Mesenchymal stem cell (in vitro differentiated cells and primary cell): ENCODE measurements around the gene PROX1.

Source experiments
- DNase-seq: peaks from one replicate; pipeline ENCODE4 v3.0.0-alpha.2; 2013
- H2AFZ ChIP-seq: one replicate; pipeline ENCODE4 v1.6.1; 2013; ENCODE audit warnings: low read depth, mild to moderate bottlenecking, control low read depth, inconsistent platforms, low read length, moderate library complexity
- H2AK5ac ChIP-seq: 2 replicates; pipeline ENCODE4 v1.6.1; 2013; ENCODE audit warnings: low read length, moderate library complexity, mild to moderate bottlenecking, inconsistent platforms; ENCODE audit not compliant: severe bottlenecking
- H2BK120ac ChIP-seq: one replicate; pipeline ENCODE4 v1.6.1; 2013; ENCODE audit warnings: low read depth, mild to moderate bottlenecking, inconsistent platforms, low read length, moderate library complexity
- H2BK12ac ChIP-seq, 2 experiments: one replicate each; pipeline ENCODE4 v1.6.1; 2013; ENCODE audit warnings: inconsistent platforms in 2 of 2, low read length in 2 of 2, mild to moderate bottlenecking in 2 of 2, moderate library complexity in 2 of 2, control low read depth in 1 of 2
- H2BK15ac ChIP-seq: one replicate; pipeline ENCODE4 v1.6.1; 2013; ENCODE audit warnings: mild to moderate bottlenecking, low read depth, inconsistent platforms; ENCODE audit not compliant: poor library complexity, severe bottlenecking
- H2BK5ac ChIP-seq: 2 replicates; pipeline ENCODE4 v1.6.1; 2013; ENCODE audit warnings: low read depth, mild to moderate bottlenecking, low read length, control low read depth, inconsistent platforms; ENCODE audit not compliant: poor library complexity, severe bottlenecking
- H3K14ac ChIP-seq, 2 experiments: one replicate each; pipeline ENCODE4 v1.6.1; 2013; ENCODE audit warnings: inconsistent platforms in 2 of 2, low read length in 2 of 2, control low read depth in 1 of 2, mild to moderate bottlenecking in 1 of 2, moderate library complexity in 1 of 2
- H3K18ac ChIP-seq, 2 experiments: one replicate each; pipeline ENCODE4 v1.6.1; 2013; ENCODE audit warnings: inconsistent platforms in 2 of 2, low read length in 2 of 2, control low read depth in 1 of 2, low read depth in 1 of 2, mild to moderate bottlenecking in 1 of 2
- H3K23ac ChIP-seq, 2 experiments: one replicate each; pipeline ENCODE4 v1.6.1; 2013; ENCODE audit warnings: inconsistent platforms in 2 of 2, low read length in 2 of 2, mild to moderate bottlenecking in 2 of 2, moderate library complexity in 2 of 2, control low read depth in 1 of 2
- H3K27ac ChIP-seq: 2 replicates; pipeline ENCODE4 v1.5.1; 2013; ENCODE audit warnings: mild to moderate bottlenecking, moderate library complexity, low read length, control low read depth, inconsistent platforms; ENCODE audit not compliant: poor library complexity, severe bottlenecking
- H3K27me3 ChIP-seq, 2 experiments: 2 replicates each; pipeline versions ENCODE4 v1.6.1 to v1.7.0; 2013; ENCODE audit warnings: low read length in 2 of 2, mild to moderate bottlenecking in 2 of 2, moderate library complexity in 2 of 2, control low read depth in 1 of 2, inconsistent platforms in 1 of 2; ENCODE audit not compliant: control insufficient read depth in 1 of 2, insufficient read depth in 1 of 2
- H3K36me3 ChIP-seq, 2 experiments: 2 replicates each; pipeline versions ENCODE4 v1.6.1 to v1.7.0; 2013; ENCODE audit warnings: low read length in 2 of 2, control low read depth in 1 of 2, inconsistent platforms in 1 of 2, low read depth in 1 of 2, mild to moderate bottlenecking in 1 of 2; ENCODE audit not compliant: insufficient read depth in 2 of 2, control insufficient read depth in 1 of 2
- H3K4ac ChIP-seq, 2 experiments: one replicate each; pipeline ENCODE4 v1.6.1; 2013; ENCODE audit warnings: inconsistent platforms in 2 of 2, low read length in 2 of 2, mild to moderate bottlenecking in 2 of 2, moderate library complexity in 2 of 2, control low read depth in 1 of 2, low read depth in 1 of 2
- H3K4me1 ChIP-seq: 2 replicates; pipeline ENCODE4 v1.6.1; 2013; ENCODE audit warnings: low read depth, low read length, control low read depth; ENCODE audit not compliant: control insufficient read depth, insufficient read depth
- H3K4me2 ChIP-seq: 2 replicates; pipeline ENCODE4 v1.6.1; 2013; ENCODE audit warnings: low read length, mild to moderate bottlenecking, inconsistent platforms; ENCODE audit not compliant: poor library complexity, severe bottlenecking
- H3K4me3 ChIP-seq, 2 experiments: 2 replicates each; pipeline versions ENCODE4 v1.5.1 to v1.7.0; 2013; ENCODE audit warnings: low read length in 2 of 2, mild to moderate bottlenecking in 2 of 2, control low read depth in 1 of 2, low read depth in 1 of 2; ENCODE audit not compliant: insufficient read depth in 1 of 2
- H3K79me1 ChIP-seq: replicated peaks from 2 replicates; pipeline ENCODE4 v1.6.1; 2013; ENCODE audit warnings: mild to moderate bottlenecking, control low read depth, low read length, inconsistent platforms; ENCODE audit not compliant: poor library complexity, severe bottlenecking
- H3K9ac ChIP-seq: 2 replicates; pipeline ENCODE4 v1.7.0; 2013; ENCODE audit warnings: mild to moderate bottlenecking, low read length, moderate library complexity
- H3K9me3 ChIP-seq: 2 replicates; pipeline ENCODE4 v1.7.0; 2013; ENCODE audit warnings: mild to moderate bottlenecking, low read length; ENCODE audit not compliant: control insufficient read depth
- H4K8ac ChIP-seq: one replicate; pipeline ENCODE4 v1.6.1; 2013; ENCODE audit warnings: inconsistent platforms, mild to moderate bottlenecking, low read length, moderate library complexity
- H4K91ac ChIP-seq: one replicate; pipeline ENCODE4 v1.6.1; 2013; ENCODE audit warnings: mild to moderate bottlenecking, low read length, inconsistent platforms
- WGBS: methylation state at CpG from one replicate; pipeline ENCODE4 v1.1.7; 2013; ENCODE audit warnings: mixed read lengths; 5-methylcytosine and 5-hydroxymethylcytosine counted together

The PROX1 gene

DNA sequence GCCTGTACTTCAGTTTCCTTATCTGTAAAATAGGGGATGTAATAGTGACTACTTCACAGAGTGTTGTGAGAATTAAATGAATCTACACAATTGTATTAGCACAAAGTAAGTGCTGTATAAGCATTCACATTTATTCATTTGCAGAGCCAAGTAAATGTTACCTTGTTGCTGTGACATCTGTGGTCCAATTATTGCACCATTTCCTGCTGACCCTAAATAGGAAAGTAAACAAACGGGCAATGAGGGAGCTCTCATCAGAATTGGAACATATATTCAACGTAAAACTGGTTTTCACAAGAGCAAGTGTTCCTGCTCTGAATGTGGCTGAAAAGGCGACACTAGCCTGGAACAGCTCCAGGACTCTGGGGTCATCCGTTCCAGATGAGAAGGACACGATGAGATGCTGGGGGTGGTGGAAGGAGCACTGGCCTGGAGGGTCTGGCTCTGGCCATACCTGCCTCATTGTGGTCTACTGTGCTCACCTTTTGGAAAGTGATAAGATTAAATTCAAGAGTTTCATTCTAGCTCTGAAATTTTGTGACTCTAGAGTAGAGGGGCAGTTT, 34.5 kb downstream of the PROX1 start:
- no peak overlapping the region for H3K18ac ChIP-seq
- H3K27ac ChIP-seq, result no peak overlapping the region
- no peaks in the 10 kb centered on the region for H3K9me3 ChIP-seq
- WGBS, result 57% methylated on average over 5 of the region's 5 CpGs
- H2BK5ac ChIP-seq, result no peak overlapping the region
- no peak for DNase-seq
- no peak overlapping the region for H3K23ac ChIP-seq
- no peaks in the 10 kb centered on the region for H3K79me1 ChIP-seq
- no peaks in the 10 kb centered on the region for H3K27me3 ChIP-seq
- H3K4me3 ChIP-seq, result no peak overlapping the region
- H2BK15ac ChIP-seq, result no peak overlapping the region
- no peak overlapping the region for H2BK120ac ChIP-seq
- H3K4me2 ChIP-seq, result no peak overlapping the region
- no peak overlapping the region for H2AFZ ChIP-seq
- H3K14ac ChIP-seq, result no peak overlapping the region
- H3K36me3 ChIP-seq, result no peaks in the 10 kb centered on the region
- no peak overlapping the region for H2AK5ac ChIP-seq
- H2BK12ac ChIP-seq, result no peak overlapping the region
- no peak overlapping the region for H3K4ac ChIP-seq
- no peak overlapping the region for H4K8ac ChIP-seq
- no peak overlapping the region for H3K9ac ChIP-seq
- no peaks in the 10 kb centered on the region for H3K4me1 ChIP-seq
- no peak overlapping the region for H4K91ac ChIP-seq

DNA sequence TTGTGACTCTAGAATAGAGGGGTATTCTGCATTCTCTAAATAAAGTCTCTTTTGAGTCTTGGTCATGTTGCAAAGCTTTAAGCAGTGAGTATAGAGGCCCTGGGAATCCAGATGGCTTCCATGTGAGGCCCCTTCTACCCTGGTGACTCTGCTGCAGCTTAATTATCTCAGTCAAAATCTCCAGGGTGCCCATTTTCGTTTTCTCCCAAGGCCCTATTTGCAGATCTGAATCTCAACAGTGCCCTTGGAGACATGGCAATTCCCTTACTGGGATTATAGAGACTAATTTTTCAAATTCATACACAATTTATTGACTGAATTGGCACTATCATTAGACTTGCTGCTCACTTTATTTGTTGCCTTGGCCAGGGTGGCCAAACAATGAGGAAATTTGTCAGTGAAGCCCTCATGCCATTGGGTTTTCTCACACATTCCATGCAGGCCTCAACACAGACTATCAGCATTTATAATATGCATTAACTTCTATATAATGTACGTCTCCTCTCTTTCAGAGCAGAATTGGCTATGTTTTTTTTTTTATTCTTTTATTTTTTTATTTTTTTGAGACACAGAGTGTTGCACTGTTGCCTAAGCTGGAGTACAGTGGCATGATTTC, 35.1 kb downstream of the PROX1 start:
- Histone ChIP-seq H3K9ac (no peak overlapping the region), H2AFZ (no peak overlapping the region), H2BK5ac (no peak overlapping the region), H3K27me3 (no peaks in the 10 kb centered on the region), H3K14ac (no peak overlapping the region), H4K91ac (no peak overlapping the region), H2AK5ac (no peak overlapping the region), H2BK120ac (no peak overlapping the region), H2BK12ac (no peak overlapping the region), H3K18ac (no peak overlapping the region), H3K79me1 (no peaks in the 10 kb centered on the region), H2BK15ac (no peak overlapping the region), H3K9me3 (no peaks in the 10 kb centered on the region), H4K8ac (no peak overlapping the region), H3K4me1 (no peaks in the 10 kb centered on the region), H3K27ac (no peak overlapping the region), H3K23ac (no peak overlapping the region), H3K36me3 (no peaks in the 10 kb centered on the region), H3K4me3 (no peak overlapping the region), H3K4me2 (no peak overlapping the region), H3K4ac (no peak overlapping the region)
- no peak for DNase-seq
- WGBS, result 8% methylated on average over 1 of the region's 2 CpGs

DNA sequence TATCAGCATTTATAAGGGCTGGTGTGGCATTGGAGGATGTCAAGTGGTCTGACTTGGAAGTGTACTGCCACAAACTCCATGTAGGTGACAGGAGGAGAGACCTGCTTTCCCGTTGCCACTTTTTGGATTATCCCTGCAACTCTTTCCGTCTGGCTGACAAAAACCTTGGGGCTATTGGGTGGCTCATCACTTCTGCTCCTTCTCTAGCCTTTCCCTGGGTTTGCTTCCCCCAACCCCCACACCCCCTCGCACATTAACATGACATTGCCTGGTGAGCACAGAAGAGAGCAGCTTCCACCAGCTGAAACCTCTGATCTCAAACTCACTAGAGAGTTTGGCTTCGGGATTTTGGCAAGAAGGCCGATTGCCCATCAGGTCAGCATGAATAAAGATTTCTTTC, 39.2 kb downstream of the PROX1 start:
- Histone ChIP-seq H2AFZ (no peak overlapping the region), H3K79me1 (no peaks in the 10 kb centered on the region), H3K4me1 (no peaks in the 10 kb centered on the region), H3K4me3 (no peak overlapping the region), H2AK5ac (no peak overlapping the region), H4K8ac (no peak overlapping the region), H3K4me2 (no peak overlapping the region), H3K14ac (no peak overlapping the region), H3K9me3 (no peaks in the 10 kb centered on the region), H2BK120ac (no peak overlapping the region), H2BK12ac (no peak overlapping the region), H3K4ac (no peak overlapping the region), H3K36me3 (no peaks in the 10 kb centered on the region), H2BK15ac (no peak overlapping the region), H3K23ac (no peak overlapping the region), H3K27me3 (no peaks in the 10 kb centered on the region), H4K91ac (no peak overlapping the region), H2BK5ac (no peak overlapping the region), H3K9ac (no peak overlapping the region), H3K27ac (no peak overlapping the region), H3K18ac (no peak overlapping the region)
- DNase-seq, result no peak
- 46% methylated on average over 5 of the region's 5 CpGs for WGBS

DNA sequence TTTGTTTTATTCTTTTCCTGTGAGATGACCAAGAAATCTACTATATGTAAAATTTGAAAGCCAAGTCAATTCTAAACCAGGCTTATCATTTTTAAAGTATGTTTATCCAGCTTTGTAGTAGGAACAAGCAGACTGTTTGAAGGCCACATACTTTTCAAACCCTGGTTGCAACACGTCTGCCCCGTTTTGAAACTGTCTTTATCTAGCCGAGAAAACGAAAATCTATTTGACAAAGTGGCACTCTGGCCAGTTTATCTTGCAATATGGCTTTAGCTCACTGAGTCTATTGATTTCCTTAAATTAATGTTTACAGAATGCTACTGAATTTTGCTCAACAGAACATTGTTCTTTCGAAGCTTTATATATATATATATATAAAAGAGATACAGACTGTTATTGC, 39.7 kb downstream of the PROX1 start:
- 92% methylated on average over 4 of the region's 5 CpGs for WGBS
- Histone ChIP-seq H3K79me1 (no peaks in the 10 kb centered on the region), H2BK120ac (no peak overlapping the region), H3K18ac (no peak overlapping the region), H4K8ac (no peak overlapping the region), H3K36me3 (no peaks in the 10 kb centered on the region), H2BK15ac (no peak overlapping the region), H2AFZ (no peak overlapping the region), H4K91ac (no peak overlapping the region), H2BK5ac (no peak overlapping the region), H3K9me3 (no peaks in the 10 kb centered on the region), H3K4me1 (no peaks in the 10 kb centered on the region), H3K27me3 (no peaks in the 10 kb centered on the region), H3K9ac (no peak overlapping the region), H3K4ac (no peak overlapping the region), H3K23ac (no peak overlapping the region), H3K27ac (no peak overlapping the region), H3K4me2 (no peak overlapping the region), H2BK12ac (no peak overlapping the region), H3K4me3 (no peak overlapping the region), H2AK5ac (no peak overlapping the region), H3K14ac (no peak overlapping the region)
- DNase-seq, result no peak
